ENCODE results near the gene CRHR1.

Gene CRHR1

GRCh38 chr17:45838751-45839295 lies 54.7 kb downstream of the CRHR1 start:
- no peak for DNase-seq (ENCODE audit: extremely low read depth, low read depth)
- H3K4me3 ChIP-seq (replicated peaks; ENCODE audit: low read depth, low read length) = no peak overlapping the region
- TF ChIP-seq CTCF (IDR thresholded peaks at IDR 0.05; ENCODE audit: low read depth, low read length, missing control alignments) = no peak

- TF ChIP-seq CTCF (IDR thresholded peaks at IDR 0.05; ENCODE audit: low read depth, low read length, missing control alignments) = no peak
- no peak for DNase-seq (ENCODE audit: extremely low read depth, low read depth)
- no peak overlapping the region for H3K4me3 ChIP-seq (replicated peaks; ENCODE audit: low read depth, low read length)
These were observed 55.3 kb downstream of the CRHR1 start for GRCh38 chr17:45839442-45839841.

- DNase-seq (ENCODE audit: extremely low read depth, low read depth) = no peak
- TF ChIP-seq CTCF (IDR thresholded peaks at IDR 0.05; ENCODE audit: low read depth, low read length, missing control alignments) = no peak
- no peak overlapping the region for H3K4me3 ChIP-seq (replicated peaks; ENCODE audit: low read depth, low read length)
These were observed 57.1 kb downstream of the CRHR1 start for GRCh38 chr17:45841186-45841585.

- H3K4me3 ChIP-seq (replicated peaks; ENCODE audit: low read depth, low read length) = no peak overlapping the region
- TF ChIP-seq CTCF (IDR thresholded peaks at IDR 0.05; ENCODE audit: low read depth, low read length, missing control alignments) = no peak
- no peak for DNase-seq (ENCODE audit: extremely low read depth, low read depth)
These were observed 57.9 kb downstream of the CRHR1 start for GRCh38 chr17:45841883-45842525.

- no peak for TF ChIP-seq CTCF (IDR thresholded peaks at IDR 0.05; ENCODE audit: low read depth, low read length, missing control alignments)
- no peak for DNase-seq (ENCODE audit: extremely low read depth, low read depth)
- H3K4me3 ChIP-seq (replicated peaks; ENCODE audit: low read depth, low read length) = no peak overlapping the region
These were observed 59.6 kb downstream of the CRHR1 start for GRCh38 chr17:45843722-45844121.

GRCh38 chr17:45844695-45845375 lies 60.7 kb downstream of the CRHR1 start, which contains the start of gene SPPL2C:
Gene SPPL2C (plus strand): TSS chr17:45844881. CDS start chr17:45844907, 26 bp downstream.
- TF ChIP-seq CTCF (IDR thresholded peaks at IDR 0.05; ENCODE audit: low read depth, low read length, missing control alignments) = no peak
- DNase-seq (ENCODE audit: extremely low read depth, low read depth) = no peak
- H3K4me3 ChIP-seq (replicated peaks; ENCODE audit: low read depth, low read length) = no peak within 1 kb of the TSS
